ENCODE measurements around the gene TNIP1. TPM values are rescaled to one million over a fixed set of nuclear protein-coding genes. Genes with fewer than 3 reads are reported as not detected.

Gene TNIP1
- total RNA-seq, 4 donors from 2014 or later = 191 to 352 (median 266) TPM

DNA sequence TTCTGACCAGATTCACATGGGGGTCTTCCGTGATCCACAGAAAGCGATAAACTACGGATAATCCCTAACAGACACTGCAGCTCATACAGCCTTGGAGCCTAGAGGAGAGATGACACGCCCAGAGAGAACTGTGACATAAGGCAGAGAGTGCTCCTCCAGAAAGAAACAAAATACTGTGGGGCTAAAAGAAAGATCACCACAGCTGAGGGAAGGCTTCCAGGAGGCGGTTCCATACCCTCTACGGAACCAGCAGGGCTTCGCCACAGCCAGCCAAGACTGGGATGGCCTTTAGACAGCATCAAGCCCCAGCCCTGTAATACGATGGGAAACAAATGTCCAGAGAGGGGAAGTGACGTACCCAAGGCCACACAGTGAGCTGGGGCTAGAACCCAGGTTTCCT, 41.2 kb downstream of the TNIP1 start:
- Histone ChIP-seq H3K36me3 (peaks cover 0 to 98% (median 2%) of the 10 kb centered on the region in 3 donors), H3K4me3 (no peak overlapping the region), H3K4me1 (peaks cover 0 to 21% (median 0%) of the 10 kb centered on the region in 4 donors), H3K27me3 (no peaks in the 10 kb centered on the region), H3K27ac (peak overlapping the region; percentile 26 to 67 (median 50)), H3K9me3 (no peaks in the 10 kb centered on the region)
- TF ChIP-seq, protein P1, sequence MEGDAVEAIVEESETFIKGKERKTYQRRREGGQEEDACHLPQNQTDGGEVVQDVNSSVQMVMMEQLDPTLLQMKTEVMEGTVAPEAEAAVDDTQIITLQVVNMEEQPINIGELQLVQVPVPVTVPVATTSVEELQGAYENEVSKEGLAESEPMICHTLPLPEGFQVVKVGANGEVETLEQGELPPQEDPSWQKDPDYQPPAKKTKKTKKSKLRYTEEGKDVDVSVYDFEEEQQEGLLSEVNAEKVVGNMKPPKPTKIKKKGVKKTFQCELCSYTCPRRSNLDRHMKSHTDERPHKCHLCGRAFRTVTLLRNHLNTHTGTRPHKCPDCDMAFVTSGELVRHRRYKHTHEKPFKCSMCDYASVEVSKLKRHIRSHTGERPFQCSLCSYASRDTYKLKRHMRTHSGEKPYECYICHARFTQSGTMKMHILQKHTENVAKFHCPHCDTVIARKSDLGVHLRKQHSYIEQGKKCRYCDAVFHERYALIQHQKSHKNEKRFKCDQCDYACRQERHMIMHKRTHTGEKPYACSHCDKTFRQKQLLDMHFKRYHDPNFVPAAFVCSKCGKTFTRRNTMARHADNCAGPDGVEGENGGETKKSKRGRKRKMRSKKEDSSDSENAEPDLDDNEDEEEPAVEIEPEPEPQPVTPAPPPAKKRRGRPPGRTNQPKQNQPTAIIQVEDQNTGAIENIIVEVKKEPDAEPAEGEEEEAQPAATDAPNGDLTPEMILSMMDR (IDR thresholded peaks at IDR 0.05) = no peak
- TF ChIP-seq POLR2A (IDR thresholded peaks at IDR 0.05) = no peak
- no peak for DNase-seq

DNA sequence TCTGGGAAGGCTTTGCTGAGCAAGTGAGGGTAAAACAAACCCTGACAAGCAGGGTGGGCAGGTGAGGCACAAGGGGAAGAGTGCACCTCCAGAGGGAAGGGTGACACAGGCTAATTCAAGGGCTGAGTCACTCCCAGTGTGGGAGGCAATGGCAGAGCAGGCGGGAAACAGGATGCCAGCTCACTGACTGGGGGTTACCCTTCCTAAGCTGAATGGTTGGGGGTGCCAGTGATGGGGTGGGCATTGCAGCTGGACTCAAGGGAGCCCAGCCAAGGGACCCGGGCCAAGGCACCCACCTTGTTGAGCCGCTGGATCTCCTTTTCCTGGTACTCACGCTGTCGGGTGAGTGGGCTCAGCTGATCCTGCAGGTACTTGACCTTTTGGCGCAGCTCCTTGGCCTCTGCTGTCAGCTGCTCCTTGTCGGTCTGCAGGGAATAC, 42.0 kb downstream of the TNIP1 start:
- Histone ChIP-seq H3K4me3 (no peak overlapping the region), H3K4me1 (peaks cover 0 to 21% (median 0%) of the 10 kb centered on the region in 4 donors), H3K9me3 (no peaks in the 10 kb centered on the region), H3K27me3 (no peaks in the 10 kb centered on the region), H3K36me3 (peaks cover 0 to 98% (median 2%) of the 10 kb centered on the region in 3 donors), H3K27ac (peak overlapping the region; percentile 35 to 67 (median 50))
- no peak for DNase-seq
- no peak for TF ChIP-seq POLR2A (IDR thresholded peaks at IDR 0.05)
- TF ChIP-seq, protein P1 (IDR thresholded peaks at IDR 0.05) = no peak

DNA sequence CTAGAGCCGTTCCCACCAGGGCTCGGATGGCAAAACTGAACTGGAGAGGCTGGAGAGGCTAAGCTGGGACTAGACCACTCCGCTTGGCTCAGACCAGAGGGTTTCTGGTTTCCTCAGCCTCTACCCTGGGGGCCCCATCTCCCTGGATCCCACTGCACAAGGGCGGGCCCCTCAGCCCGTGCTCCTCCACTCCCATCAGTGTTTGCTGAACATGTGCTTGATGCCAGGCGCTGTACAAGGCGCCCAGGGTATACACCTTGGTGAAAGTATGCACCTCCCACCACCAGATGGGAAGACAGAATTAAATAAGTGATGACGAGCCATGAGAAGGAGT, 42.5 kb downstream of the TNIP1 start:
- Histone ChIP-seq H3K36me3 (peaks cover 0 to 98% (median 2%) of the 10 kb centered on the region in 3 donors), H3K27me3 (no peaks in the 10 kb centered on the region), H3K4me3 (no peak overlapping the region), H3K4me1 (peaks cover 0 to 21% (median 0%) of the 10 kb centered on the region in 4 donors), H3K27ac (peak overlapping the region; percentile 35 to 67 (median 50)), H3K9me3 (no peaks in the 10 kb centered on the region)
- TF ChIP-seq POLR2A (IDR thresholded peaks at IDR 0.05) = no peak
- TF ChIP-seq, protein P1 (IDR thresholded peaks at IDR 0.05) = no peak
- no peak for DNase-seq

DNA sequence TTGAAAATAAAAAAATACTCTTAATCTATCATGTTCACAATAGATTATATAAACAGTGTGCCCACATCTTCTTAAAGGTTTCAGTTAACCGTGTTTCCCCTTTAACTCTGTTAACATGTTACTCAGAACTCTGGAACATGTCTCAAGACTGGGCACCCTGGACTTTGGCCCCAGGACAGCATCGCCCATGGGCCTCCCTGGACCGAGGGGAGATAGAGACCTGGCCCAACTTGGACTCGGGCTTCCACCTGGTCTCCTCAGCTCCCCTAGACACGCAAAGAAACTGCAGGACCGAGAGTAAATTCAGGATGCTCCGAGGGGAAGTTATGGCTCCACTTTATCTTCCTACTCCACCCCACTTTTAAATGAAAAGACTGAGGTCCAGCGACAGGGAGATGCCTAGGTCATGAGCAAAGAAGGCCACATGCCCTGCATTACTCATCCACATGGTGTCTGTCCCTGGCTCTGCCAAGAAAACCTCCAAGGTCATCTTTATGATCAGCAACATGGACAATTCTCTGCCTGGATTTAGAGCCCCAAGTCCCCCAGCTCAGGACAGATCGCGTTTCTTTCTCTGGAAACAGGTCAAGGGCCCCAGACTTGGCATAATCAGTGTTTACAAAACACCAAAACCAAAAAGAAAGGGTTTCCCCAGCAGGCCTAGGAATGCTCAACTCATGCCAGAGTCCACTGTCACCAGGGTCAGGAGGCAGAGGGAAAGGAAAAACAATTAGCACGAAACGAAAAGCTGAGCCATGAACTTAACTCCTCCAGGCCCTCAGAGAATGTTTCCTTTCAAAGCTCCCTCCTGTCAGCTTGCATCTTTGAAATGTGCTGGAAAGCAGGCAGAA, 43.0 kb downstream of the TNIP1 start:
- H3K27me3 ChIP-seq = no peaks in the 10 kb centered on the region
- TF ChIP-seq POLR2A (IDR thresholded peaks at IDR 0.05) = no peak
- H3K9me3 ChIP-seq = no peaks in the 10 kb centered on the region
- DNase-seq = no peak
- H3K27ac ChIP-seq = peak overlapping the region; percentile 35 to 67 (median 50)
- peaks cover 0 to 97% (median 2%) of the 10 kb centered on the region in 3 donors for H3K36me3 ChIP-seq
- H3K4me1 ChIP-seq = peaks cover 0 to 21% (median 0%) of the 10 kb centered on the region in 4 donors
- H3K4me3 ChIP-seq = no peak overlapping the region

DNA sequence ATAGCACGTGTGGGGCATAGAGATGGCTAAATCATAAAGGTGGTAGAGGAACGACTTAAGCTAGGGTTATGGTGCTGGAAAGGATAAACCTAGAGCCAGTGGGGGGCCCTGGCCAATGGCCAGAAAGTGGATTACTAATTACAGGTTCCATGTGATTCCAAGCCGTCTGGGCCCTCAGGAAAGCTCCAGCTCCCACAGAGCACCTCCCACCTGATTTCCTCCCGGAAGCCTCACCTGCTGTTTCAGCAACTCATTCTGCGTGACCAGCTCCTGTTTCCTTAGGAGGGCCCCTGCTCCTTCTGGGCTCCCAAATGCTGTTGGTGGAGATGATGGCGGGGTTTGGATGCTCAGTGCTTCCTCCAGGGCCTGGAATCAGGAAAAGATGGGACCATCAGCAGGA, 44.3 kb downstream of the TNIP1 start:
- Histone ChIP-seq H3K27me3 (no peaks in the 10 kb centered on the region), H3K4me3 (no peak overlapping the region), H3K36me3 (peaks cover 2 to 97% (median 3%) of the 10 kb centered on the region in 3 donors), H3K27ac (no peak overlapping the region), H3K4me1 (peaks cover 0 to 21% (median 0%) of the 10 kb centered on the region in 4 donors), H3K9me3 (no peaks in the 10 kb centered on the region)
- TF ChIP-seq, protein P1 (IDR thresholded peaks at IDR 0.05) = no peak
- TF ChIP-seq POLR2A (IDR thresholded peaks at IDR 0.05) = no peak
- no peak for DNase-seq
